Measurements from ENCODE around the gene AKAP6.

DNA sequence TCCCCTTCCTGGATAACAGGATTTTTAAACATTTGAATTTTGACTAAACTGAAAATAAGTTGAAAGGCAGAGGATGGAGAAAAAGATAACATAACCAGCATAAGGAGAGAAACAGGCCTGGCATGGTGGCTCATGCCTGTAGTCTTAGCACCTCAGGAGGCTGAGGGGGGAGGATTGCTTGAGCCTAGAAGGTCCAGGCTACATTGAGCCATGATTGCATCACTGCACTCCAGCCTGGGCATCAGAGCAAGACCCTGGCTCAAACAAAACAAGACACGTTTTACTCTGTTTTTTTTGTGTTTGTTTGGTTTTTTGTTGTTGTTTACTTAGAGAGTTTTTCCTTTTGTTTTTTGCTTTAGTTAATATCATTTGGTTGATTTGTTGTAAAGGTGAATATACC lies 8.7 kb downstream of the AKAP6 start:
- TF ChIP-seq, protein P1, sequence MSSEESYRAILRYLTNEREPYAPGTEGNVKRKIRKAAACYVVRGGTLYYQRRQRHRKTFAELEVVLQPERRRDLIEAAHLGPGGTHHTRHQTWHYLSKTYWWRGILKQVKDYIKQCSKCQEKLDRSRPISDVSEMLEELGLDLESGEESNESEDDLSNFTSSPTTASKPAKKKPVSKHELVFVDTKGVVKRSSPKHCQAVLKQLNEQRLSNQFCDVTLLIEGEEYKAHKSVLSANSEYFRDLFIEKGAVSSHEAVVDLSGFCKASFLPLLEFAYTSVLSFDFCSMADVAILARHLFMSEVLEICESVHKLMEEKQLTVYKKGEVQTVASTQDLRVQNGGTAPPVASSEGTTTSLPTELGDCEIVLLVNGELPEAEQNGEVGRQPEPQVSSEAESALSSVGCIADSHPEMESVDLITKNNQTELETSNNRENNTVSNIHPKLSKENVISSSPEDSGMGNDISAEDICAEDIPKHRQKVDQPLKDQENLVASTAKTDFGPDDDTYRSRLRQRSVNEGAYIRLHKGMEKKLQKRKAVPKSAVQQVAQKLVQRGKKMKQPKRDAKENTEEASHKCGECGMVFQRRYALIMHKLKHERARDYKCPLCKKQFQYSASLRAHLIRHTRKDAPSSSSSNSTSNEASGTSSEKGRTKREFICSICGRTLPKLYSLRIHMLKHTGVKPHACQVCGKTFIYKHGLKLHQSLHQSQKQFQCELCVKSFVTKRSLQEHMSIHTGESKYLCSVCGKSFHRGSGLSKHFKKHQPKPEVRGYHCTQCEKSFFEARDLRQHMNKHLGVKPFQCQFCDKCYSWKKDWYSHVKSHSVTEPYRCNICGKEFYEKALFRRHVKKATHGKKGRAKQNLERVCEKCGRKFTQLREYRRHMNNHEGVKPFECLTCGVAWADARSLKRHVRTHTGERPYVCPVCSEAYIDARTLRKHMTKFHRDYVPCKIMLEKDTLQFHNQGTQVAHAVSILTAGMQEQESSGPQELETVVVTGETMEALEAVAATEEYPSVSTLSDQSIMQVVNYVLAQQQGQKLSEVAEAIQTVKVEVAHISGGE (CRISPR knock-in tag; IDR thresholded peaks at IDR 0.05) = no peak
- TF ChIP-seq BCL11A (IDR thresholded peaks at IDR 0.05; ENCODE audit: low read depth, low read length) (no peak), SREBF2 (IDR thresholded peaks at IDR 0.05; ENCODE audit: low read length) (no peak), SREBF1 (IDR thresholded peaks at IDR 0.05; ENCODE audit: low read length) (no peak), ZNF622 (IDR thresholded peaks at IDR 0.05) (no peak), STAT1 (conservative IDR thresholded peaks at IDR 0.05) (no peak), RAD21 (IDR thresholded peaks at IDR 0.05; ENCODE audit: insufficient read depth, low read depth, low read length) (no peak), CHD2 (IDR thresholded peaks at IDR 0.05; ENCODE audit: borderline replicate concordance, low read depth, low read length) (no peak), FOXM1 (IDR thresholded peaks at IDR 0.05; ENCODE audit: low read depth, low read length) (no peak), POLR2AphosphoS5 (IDR thresholded peaks at IDR 0.05; ENCODE audit: low read length) (no peak), EZH2 (IDR thresholded peaks at IDR 0.05; ENCODE audit: borderline replicate concordance, control insufficient read depth, low read depth, low read length) (no peak), HDAC2 (IDR thresholded peaks at IDR 0.05) (no peak)
- TF ChIP-seq, protein P2, sequence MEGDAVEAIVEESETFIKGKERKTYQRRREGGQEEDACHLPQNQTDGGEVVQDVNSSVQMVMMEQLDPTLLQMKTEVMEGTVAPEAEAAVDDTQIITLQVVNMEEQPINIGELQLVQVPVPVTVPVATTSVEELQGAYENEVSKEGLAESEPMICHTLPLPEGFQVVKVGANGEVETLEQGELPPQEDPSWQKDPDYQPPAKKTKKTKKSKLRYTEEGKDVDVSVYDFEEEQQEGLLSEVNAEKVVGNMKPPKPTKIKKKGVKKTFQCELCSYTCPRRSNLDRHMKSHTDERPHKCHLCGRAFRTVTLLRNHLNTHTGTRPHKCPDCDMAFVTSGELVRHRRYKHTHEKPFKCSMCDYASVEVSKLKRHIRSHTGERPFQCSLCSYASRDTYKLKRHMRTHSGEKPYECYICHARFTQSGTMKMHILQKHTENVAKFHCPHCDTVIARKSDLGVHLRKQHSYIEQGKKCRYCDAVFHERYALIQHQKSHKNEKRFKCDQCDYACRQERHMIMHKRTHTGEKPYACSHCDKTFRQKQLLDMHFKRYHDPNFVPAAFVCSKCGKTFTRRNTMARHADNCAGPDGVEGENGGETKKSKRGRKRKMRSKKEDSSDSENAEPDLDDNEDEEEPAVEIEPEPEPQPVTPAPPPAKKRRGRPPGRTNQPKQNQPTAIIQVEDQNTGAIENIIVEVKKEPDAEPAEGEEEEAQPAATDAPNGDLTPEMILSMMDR (IDR thresholded peaks at IDR 0.05 in 2 of 3, conservative IDR thresholded peaks at IDR 0.05 in 1 of 3; ENCODE audit: control insufficient read depth in 2 of 3, extremely low read depth in 1 of 3, insufficient read depth in 1 of 3, low read depth in 3 of 3, low read length in 3 of 3) = no peak
- TF ChIP-seq, protein P3, sequence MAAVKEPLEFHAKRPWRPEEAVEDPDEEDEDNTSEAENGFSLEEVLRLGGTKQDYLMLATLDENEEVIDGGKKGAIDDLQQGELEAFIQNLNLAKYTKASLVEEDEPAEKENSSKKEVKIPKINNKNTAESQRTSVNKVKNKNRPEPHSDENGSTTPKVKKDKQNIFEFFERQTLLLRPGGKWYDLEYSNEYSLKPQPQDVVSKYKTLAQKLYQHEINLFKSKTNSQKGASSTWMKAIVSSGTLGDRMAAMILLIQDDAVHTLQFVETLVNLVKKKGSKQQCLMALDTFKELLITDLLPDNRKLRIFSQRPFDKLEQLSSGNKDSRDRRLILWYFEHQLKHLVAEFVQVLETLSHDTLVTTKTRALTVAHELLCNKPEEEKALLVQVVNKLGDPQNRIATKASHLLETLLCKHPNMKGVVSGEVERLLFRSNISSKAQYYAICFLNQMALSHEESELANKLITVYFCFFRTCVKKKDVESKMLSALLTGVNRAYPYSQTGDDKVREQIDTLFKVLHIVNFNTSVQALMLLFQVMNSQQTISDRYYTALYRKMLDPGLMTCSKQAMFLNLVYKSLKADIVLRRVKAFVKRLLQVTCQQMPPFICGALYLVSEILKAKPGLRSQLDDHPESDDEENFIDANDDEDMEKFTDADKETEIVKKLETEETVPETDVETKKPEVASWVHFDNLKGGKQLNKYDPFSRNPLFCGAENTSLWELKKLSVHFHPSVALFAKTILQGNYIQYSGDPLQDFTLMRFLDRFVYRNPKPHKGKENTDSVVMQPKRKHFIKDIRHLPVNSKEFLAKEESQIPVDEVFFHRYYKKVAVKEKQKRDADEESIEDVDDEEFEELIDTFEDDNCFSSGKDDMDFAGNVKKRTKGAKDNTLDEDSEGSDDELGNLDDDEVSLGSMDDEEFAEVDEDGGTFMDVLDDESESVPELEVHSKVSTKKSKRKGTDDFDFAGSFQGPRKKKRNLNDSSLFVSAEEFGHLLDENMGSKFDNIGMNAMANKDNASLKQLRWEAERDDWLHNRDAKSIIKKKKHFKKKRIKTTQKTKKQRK (IDR thresholded peaks at IDR 0.05; ENCODE audit: low read depth, low read length) = no peak
